Activated naive CD4-positive, alpha-beta T cell treated with anti-CD3 and anti-CD28 coated beads for 36 hours (primary cell): ENCODE data around the gene FKBP1A. TPM values are rescaled to one million over a fixed set of nuclear protein-coding genes. Genes with fewer than 3 reads are reported as not detected.

Experiments used
- total RNA-seq, 2 experiments: library from RNA; stranded (reverse); gene quantifications; one replicate each; pipeline ENCODE4 v1.2.3, GENCODE V29; 2021

Gene FKBP1A
- total RNA-seq, 2 experiments from 2014 or later: 232 to 237 TPM

Other genes starting within 250 kb of the FKBP1A start
- gene TMEM74B, start 208.1 kb downstream of the FKBP1A start, total RNA-seq: under 1 TPM in 1 of 2 experiments, not detected in 1; 0.17 TPM
- gene C20orf202, start 189.6 kb downstream of the FKBP1A start, total RNA-seq: not detected
- not detected for gene RAD21L1, start 167.0 kb downstream of the FKBP1A start, total RNA-seq
- gene SNPH, start 126.8 kb downstream of the FKBP1A start, total RNA-seq: 1 to 10 TPM; 6.7 to 7.3 TPM
- gene SDCBP2, start 63.9 kb downstream of the FKBP1A start, total RNA-seq: 1 to 10 TPM; 5.5 to 5.8 TPM
- 10 to 100 TPM; 80.4 to 84.1 TPM for gene NSFL1C, start 73.8 kb upstream of the FKBP1A start, total RNA-seq
- gene SIRPB2, start 98.4 kb upstream of the FKBP1A start, total RNA-seq: not detected
- gene SIRPD, start 164.7 kb upstream of the FKBP1A start, total RNA-seq: not detected
- gene SIRPB1, start 227.0 kb upstream of the FKBP1A start, total RNA-seq: 1 to 10 TPM; 1.4 to 2.0 TPM